Activated CD4-positive, alpha-beta memory T cell treated with anti-CD3 and anti-CD28 coated beads for 36 hours (primary cell): ENCODE data around the gene LY86. TPM values are rescaled to one million over a fixed set of nuclear protein-coding genes. Genes with fewer than 3 reads are reported as not detected.
A peak's percentile ranks its signal among the peaks of the same experiment; 100 is the strongest.

Experiments used
- CTCF ChIA-PET: fragments of 350-600 bp; sonication (Branson Sonifier 250); formaldehyde crosslinking; loops from one replicate; lab custom pipeline; 2021; ENCODE audit warnings: antibody characterized with exemption, inconsistent platforms; lab: Charles Lee
- POLR2A ChIA-PET: fragments of 350-600 bp; sonication (Branson Sonifier 250); formaldehyde crosslinking; loops from one replicate; lab custom pipeline; 2021; ENCODE audit warnings: antibody characterized with exemption; lab: Charles Lee
- DNase-seq: peaks from one replicate; pipeline ENCODE4 v3.0.0-alpha.2; 2020
- H3K27ac Mint-ChIP-seq: one replicate; pipeline ENCODE4 v1.8.0; 2021; ENCODE audit warnings: mixed read lengths
- H3K27me3 Mint-ChIP-seq: one replicate; pipeline ENCODE4 v1.8.0; 2021; ENCODE audit warnings: mixed read lengths
- H3K36me3 Mint-ChIP-seq: one replicate; pipeline ENCODE4 v1.8.0; 2021; ENCODE audit warnings: mixed read lengths
- H3K4me1 Mint-ChIP-seq: one replicate; pipeline ENCODE4 v1.8.0; 2021; ENCODE audit warnings: low read depth, mixed read lengths
- H3K4me3 Mint-ChIP-seq: one replicate; pipeline ENCODE4 v1.8.0; 2021; ENCODE audit warnings: mild to moderate bottlenecking, mixed read lengths
- H3K9me3 Mint-ChIP-seq: one replicate; pipeline ENCODE4 v1.8.0; 2021; ENCODE audit warnings: mixed read lengths
- intact Hi-C: fragments of 100-400 bp; cut with micrococcal nuclease; formaldehyde crosslinking; loops from one replicate; pipeline ENCODE4 v1.15.1; 2023
- total RNA-seq, 2 experiments: library from RNA; stranded (reverse); gene quantifications; one replicate each; pipeline ENCODE4 v1.2.3, GENCODE V29; 2021

The LY86 gene
- total RNA-seq, 2 experiments from 2014 or later: 0.24 to 0.64 TPM

DNA sequence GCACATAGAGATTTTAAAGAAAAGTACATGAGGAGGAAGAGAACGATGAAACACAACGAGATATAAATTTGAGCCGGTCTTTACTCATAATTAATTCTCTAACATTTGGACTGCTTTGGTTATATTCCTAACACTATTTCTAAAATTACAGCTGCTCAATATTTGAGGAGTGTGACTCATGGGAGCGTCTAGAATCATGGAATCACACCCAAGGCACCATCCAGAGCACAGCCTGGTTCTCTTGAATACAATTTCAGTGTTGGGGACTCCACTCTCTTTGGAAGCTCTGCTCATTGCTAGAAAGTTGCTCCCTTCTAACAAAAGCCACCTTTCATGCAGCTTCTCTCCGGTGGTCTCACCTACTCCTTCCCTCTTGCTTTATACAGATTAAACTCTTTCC lies 64.4 kb downstream of the LY86 start:
- Mint-ChIP-seq H3K9me3 (no peaks in the 10 kb centered on the region), H3K27ac (no peak overlapping the region), H3K4me1 (peaks cover 71% of the 10 kb centered on the region), H3K36me3 (peaks cover 2% of the 10 kb centered on the region), H3K27me3 (no peaks in the 10 kb centered on the region), H3K4me3 (no peak overlapping the region)
- DNase-seq: no peak
- intact Hi-C loops: no loop called here
- ChIA-PET CTCF (no interaction called here), POLR2A (no interaction called here)

DNA sequence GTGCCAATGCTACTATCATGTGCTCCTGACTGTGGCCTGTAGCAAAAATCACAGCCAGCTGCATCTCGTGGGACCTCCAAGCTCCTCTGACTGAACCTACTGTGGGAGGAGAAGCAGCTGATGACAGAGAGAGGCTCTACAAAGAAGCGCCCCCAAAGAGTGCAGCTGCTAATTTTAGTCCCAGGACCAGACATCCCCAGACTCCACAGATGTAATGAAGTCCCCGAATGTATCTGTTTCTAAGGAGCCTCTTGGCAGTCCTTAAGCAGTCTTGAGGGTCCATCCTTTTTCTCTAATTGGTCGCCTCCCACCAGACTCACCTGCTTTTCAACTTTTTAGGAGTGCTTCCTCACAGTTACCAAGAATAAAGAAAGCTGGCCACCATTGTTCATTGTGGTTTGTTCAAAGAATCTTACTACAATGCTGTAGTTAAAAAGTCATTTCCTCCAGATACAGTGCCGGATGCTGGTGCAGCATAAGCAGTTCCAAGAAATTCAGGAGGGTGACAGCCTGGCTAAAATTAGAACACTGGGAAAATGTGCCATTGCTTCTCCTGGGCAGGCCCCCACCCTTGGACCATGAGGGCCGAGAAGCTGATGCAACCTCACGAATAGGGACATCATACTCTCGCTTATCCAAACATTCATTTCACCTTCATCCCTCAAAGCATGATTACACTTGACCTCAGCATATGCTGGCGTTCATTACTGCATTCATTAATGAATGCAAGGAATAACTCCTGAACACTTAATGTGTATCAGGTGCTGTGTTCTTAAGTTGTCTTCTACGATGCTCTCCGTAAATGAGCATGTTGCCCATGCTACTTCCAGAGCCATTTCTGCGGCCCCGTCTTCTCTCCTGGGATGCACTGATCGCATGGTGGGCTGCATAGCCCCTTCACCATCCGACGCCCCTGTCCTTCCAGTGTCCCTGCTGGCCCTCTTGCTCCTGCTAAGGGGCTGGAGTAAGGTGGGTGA lies 66.4 kb downstream of the LY86 start:
- ChIA-PET CTCF (no interaction called here), POLR2A (no interaction called here)
- H3K4me1 Mint-ChIP-seq: peaks cover 76% of the 10 kb centered on the region

DNA sequence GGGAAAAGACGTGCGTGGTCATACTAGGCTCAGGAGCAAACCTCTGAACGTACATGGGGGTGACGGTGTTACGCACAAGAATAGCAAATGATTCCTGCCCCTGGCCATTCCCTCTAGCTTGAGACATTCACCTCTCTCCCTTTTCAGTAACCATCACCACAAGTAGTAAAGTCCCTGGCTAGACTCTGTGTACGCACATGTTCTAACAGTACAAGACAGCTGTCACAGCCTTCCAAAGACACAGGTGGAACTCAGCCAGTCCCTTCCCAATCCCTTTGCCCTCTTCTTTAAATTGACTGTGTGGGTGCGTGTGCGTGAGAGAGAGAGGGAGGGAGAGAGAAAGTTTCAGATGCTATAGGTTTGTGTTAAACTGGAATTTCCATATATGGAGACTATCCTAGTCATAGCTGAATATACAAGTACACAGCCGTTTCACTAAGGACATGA lies 67.3 kb downstream of the LY86 start:
- no peaks in the 10 kb centered on the region for H3K9me3 Mint-ChIP-seq
- peak; percentile 42 for DNase-seq

More for the DNA sequence above, 66.4 kb downstream of the LY86 start:
- H3K4me3 Mint-ChIP-seq: peak overlapping the region; percentile 47
- H3K27me3 Mint-ChIP-seq: no peaks in the 10 kb centered on the region
- peak overlapping the region; percentile 89 for H3K27ac Mint-ChIP-seq
- no peaks in the 10 kb centered on the region for H3K9me3 Mint-ChIP-seq
- intact Hi-C loops: loop anchor here (1.0 to 5.0 kb wide), 3 partner anchors 12 to 63 kb away; no protein-coding TSS in a partner anchor
- H3K36me3 Mint-ChIP-seq: peaks cover 2% of the 10 kb centered on the region
- peak; percentile 69 for DNase-seq

DNA sequence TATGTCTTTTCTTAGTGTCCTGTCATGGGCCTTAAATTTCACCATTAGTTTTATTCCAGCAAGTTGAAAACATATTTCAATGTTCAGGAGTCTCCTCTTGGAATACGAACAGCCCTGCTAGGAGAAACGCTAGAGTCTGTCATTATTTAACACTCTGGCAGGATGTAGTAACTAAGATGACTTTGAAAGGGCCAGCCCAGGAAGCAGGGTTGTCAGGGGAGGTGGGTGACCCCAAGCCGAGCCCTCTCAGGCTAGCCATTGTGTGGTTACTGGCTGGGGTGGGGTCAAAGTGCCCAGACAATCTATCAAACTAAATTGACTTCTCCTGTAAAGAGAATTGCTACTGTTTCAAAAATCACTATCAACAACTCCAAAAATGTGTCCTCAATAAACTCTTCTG lies 67.8 kb downstream of the LY86 start:
- intact Hi-C loops: loop anchor here (1.0 to 5.0 kb wide), 5 partner anchors 8 to 262 kb away; no protein-coding TSS in a partner anchor
- Mint-ChIP-seq H3K36me3 (peaks cover 2% of the 10 kb centered on the region), H3K27ac (peak overlapping the region; percentile 89), H3K4me1 (peaks cover 78% of the 10 kb centered on the region), H3K4me3 (no peak overlapping the region), H3K27me3 (no peaks in the 10 kb centered on the region), H3K9me3 (no peaks in the 10 kb centered on the region)
- POLR2A ChIA-PET: interaction anchor here (0.6 kb wide), 1 partner anchor 143 kb away, joined by 3 read pairs; no protein-coding TSS in a partner anchor
- CTCF ChIA-PET: no interaction called here
- DNase-seq: peak; percentile 31

More for the DNA sequence above, 67.3 kb downstream of the LY86 start:
- Mint-ChIP-seq H3K27ac (peak overlapping the region; percentile 89), H3K27me3 (no peaks in the 10 kb centered on the region), H3K4me1 (peaks cover 79% of the 10 kb centered on the region), H3K36me3 (peaks cover 2% of the 10 kb centered on the region), H3K4me3 (peak overlapping the region; percentile 48)
- CTCF ChIA-PET: no interaction called here
- POLR2A ChIA-PET: no interaction called here
- intact Hi-C loops: loop anchor here (1.0 to 5.0 kb wide), 7 partner anchors 8 to 262 kb away; no protein-coding TSS in a partner anchor

DNA sequence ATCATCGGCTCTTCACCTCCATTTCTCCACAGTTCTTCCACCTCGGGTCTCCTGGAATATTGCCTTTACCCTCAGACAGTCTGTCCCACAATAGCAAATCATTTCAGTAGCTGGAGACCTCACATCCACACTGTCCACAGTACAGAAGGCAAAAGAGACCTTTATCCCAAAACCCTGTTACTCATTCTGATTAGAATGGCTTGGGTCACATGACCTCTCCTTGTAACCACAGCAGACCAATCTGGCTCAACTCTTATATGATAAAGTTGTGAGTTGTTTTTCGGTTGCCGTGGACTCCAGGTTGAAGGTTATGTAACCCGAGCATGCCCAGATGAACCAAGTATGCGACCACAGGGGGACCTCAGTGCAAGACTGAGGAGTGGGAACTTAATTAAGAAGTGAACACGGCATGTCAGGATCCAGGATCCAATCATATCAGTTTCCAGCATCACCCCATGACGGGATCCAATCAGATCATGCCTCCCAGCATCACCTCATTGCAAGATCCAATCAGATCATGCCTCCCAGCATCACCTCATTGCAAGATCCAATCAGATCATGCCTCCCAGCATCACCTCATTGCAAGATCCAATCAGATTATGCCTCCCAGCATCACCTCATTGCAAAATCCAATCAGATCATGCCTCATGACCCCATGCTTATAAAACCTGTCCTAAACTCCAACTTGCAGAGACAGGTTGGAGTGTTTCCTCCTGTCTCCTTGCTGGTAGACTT lies 68.7 kb downstream of the LY86 start:
- peak; percentile 28 for DNase-seq
- ChIA-PET POLR2A (interaction anchor here (0.6 kb wide), 1 partner anchor 142 kb away, joined by 3 read pairs; no protein-coding TSS in a partner anchor), CTCF (no interaction called here)
- Mint-ChIP-seq H3K4me1 (peaks cover 74% of the 10 kb centered on the region), H3K27me3 (no peaks in the 10 kb centered on the region), H3K9me3 (no peaks in the 10 kb centered on the region), H3K4me3 (no peak overlapping the region), H3K36me3 (peaks cover 2% of the 10 kb centered on the region), H3K27ac (peak overlapping the region; percentile 89)
- intact Hi-C loops: loop anchor here (2.0 to 5.0 kb wide), 2 partner anchors 65 to 98 kb away; no protein-coding TSS in a partner anchor

DNA sequence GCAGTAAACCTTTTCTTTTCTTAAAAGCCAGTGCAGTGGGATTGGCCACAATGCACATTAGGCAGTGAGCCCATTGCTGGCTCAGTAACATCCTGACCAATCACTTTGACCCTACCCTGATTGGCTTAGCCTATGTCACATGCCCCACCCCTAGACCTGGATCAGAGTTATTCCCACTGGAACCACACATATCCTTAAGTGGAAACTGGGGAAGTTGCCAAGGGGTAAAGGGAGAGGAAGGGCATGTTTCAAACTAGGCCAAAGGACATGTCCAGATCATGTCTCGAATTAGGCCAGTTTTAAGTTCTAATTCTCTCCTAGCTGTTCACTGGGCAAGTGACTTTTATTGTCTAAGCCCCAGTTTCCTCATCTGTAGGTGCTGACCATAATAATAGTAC lies 69.3 kb downstream of the LY86 start:
- intact Hi-C loops: loop anchor here (2.0 to 5.0 kb wide), 2 partner anchors 66 to 99 kb away; no protein-coding TSS in a partner anchor
- H3K4me3 Mint-ChIP-seq: no peak overlapping the region
- no peaks in the 10 kb centered on the region for H3K9me3 Mint-ChIP-seq
- DNase-seq: no peak
- H3K4me1 Mint-ChIP-seq: peaks cover 70% of the 10 kb centered on the region
- CTCF ChIA-PET: no interaction called here
- peak overlapping the region; percentile 89 for H3K27ac Mint-ChIP-seq
- POLR2A ChIA-PET: no interaction called here
- H3K27me3 Mint-ChIP-seq: no peaks in the 10 kb centered on the region
- H3K36me3 Mint-ChIP-seq: peaks cover 2% of the 10 kb centered on the region

DNA sequence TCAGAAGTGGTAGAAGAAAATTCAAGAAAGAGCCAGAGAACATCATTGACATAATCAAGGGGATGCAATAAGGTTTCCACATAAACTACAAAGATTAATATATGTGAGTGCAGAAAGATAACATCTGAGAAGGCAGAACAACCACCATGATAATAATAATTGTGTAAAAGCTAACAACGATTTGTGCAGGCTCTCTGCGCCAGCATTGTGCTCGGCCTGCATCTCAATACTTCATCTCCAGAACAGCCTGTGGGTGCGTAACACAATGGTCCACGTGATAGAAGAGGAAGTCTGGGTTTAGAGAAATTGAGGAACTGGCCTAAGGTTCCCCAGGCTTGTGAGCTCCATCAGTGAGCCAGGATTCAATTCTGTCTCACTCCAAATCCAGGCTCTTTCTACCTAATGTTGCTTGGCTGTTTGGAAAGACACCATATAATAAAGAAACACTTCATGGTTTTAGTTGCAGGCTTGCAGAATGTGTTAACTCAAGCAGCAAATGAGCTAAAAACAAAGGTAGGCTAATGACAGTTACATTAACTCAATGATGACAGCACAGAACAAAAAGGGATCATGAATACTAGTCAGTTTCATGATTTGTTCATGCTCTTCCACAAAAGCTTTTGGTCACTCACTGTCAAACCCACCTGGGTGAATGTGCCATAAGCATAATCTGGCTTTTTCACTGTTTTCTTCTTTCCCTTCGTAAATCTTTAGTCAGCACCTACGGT lies 71.2 kb downstream of the LY86 start:
- H3K9me3 Mint-ChIP-seq: no peaks in the 10 kb centered on the region
- no peak overlapping the region for H3K4me3 Mint-ChIP-seq
- intact Hi-C loops: loop anchor here (5.0 kb wide), 1 partner anchor 67 kb away; no protein-coding TSS in a partner anchor
- peaks cover 2% of the 10 kb centered on the region for H3K27me3 Mint-ChIP-seq
- peaks cover 54% of the 10 kb centered on the region for H3K4me1 Mint-ChIP-seq
- CTCF ChIA-PET: interaction anchor here (0.7 to 1.6 kb wide), 4 partner anchors 15 to 930 kb away, joined by 3 to 5 read pairs (median 3); no protein-coding TSS in a partner anchor
- peak overlapping the region; percentile 89 for H3K27ac Mint-ChIP-seq
- no peak for DNase-seq
- POLR2A ChIA-PET: interaction anchor here (0.9 kb wide), 1 partner anchor 603 kb away, joined by 4 read pairs; no protein-coding TSS in a partner anchor
- H3K36me3 Mint-ChIP-seq: peaks cover 2% of the 10 kb centered on the region

DNA sequence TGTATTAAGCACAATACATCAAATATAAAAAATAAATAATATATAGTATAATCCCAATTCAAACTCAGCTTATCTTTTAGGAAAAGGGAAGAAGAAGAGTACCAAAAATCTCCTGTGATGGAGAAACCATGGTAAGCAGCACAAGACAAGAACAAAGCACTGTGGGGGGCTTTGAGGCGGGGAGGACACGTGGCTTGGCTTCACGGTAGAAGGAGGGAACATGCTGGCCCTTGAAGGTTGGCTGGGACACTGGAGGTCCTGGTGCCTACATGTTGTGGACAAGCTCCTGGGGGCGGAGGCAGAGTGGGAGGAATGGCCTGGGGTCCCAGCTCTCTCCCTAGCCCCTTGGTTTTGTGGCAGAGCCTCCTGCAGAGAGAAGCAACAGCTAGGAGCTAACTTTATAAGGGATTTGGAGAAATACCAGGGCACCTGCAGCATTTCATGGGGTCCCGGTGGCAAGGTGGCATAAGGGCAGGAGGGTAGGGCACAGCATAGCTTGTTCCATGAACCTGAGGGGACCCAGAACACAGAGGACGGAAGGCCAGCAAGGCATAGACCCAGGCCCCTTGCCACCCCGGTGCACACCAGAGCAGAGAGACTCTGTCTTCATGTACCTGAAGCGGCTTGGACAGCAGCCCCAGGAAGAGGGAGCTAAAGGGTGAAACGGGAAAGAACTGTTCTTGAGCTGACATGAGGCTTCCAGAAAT lies 72.0 kb downstream of the LY86 start:
- Mint-ChIP-seq H3K36me3 (peaks cover 2% of the 10 kb centered on the region), H3K9me3 (no peaks in the 10 kb centered on the region), H3K4me1 (peaks cover 46% of the 10 kb centered on the region), H3K4me3 (no peak overlapping the region), H3K27ac (no peak overlapping the region), H3K27me3 (peaks cover 2% of the 10 kb centered on the region)
- intact Hi-C loops: no loop called here
- DNase-seq: no peak
- POLR2A ChIA-PET: no interaction called here
- CTCF ChIA-PET: interaction anchor here (0.7 to 1.8 kb wide), 4 partner anchors 14 to 929 kb away, joined by 3 to 5 read pairs (median 4); no protein-coding TSS in a partner anchor

DNA sequence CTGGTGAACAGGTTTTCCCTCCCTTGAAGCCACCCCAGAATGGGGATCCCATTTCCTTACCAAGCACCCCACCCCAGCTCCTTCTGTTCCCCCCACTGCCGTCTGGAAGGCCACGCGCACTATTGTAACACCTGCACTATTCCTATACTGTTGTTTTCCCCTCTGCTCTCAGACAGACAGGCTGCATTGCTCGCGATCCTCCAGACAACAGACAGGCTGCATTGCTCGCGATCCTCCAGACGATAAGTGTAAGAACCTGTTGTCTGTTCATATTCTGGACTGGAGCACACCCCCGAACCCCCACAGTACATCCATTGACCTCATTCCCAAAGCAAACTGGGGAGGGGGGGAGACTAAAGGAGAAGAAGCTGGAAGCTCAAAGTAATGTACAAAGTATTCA lies 72.7 kb downstream of the LY86 start:
- Mint-ChIP-seq H3K27ac (no peak overlapping the region), H3K27me3 (peaks cover 2% of the 10 kb centered on the region), H3K4me3 (no peak overlapping the region), H3K4me1 (peaks cover 39% of the 10 kb centered on the region), H3K36me3 (peaks cover 2% of the 10 kb centered on the region), H3K9me3 (no peaks in the 10 kb centered on the region)
- ChIA-PET CTCF (interaction anchor here (1.8 kb wide), 1 partner anchor 35 kb away, joined by 4 read pairs; no protein-coding TSS in a partner anchor), POLR2A (no interaction called here)
- no peak for DNase-seq
- intact Hi-C loops: no loop called here

DNA sequence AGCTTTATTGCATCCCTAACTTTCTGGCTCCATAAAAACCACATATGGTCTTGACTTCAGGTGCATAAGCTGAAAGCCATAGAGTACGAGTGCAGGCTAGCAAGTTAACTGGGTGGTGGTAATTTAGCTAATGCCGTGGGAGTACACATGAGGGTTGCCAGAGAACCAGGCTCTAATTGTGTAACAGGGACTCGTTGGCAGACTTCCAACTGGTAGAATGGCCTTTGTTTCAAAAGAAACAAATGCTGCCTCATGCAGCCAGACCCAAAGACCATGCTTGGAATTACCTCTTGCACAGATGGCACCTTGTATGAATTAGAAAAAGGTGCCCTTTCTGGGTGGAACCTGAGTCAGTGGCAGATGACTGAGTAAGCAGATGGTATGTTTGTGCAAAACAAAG lies 73.2 kb downstream of the LY86 start:
- POLR2A ChIA-PET: no interaction called here
- no peaks in the 10 kb centered on the region for H3K9me3 Mint-ChIP-seq
- H3K27ac Mint-ChIP-seq: no peak overlapping the region
- peaks cover 3% of the 10 kb centered on the region for H3K27me3 Mint-ChIP-seq
- CTCF ChIA-PET: interaction anchor here (1.8 kb wide), 1 partner anchor 34 kb away, joined by 4 read pairs; no protein-coding TSS in a partner anchor
- H3K4me1 Mint-ChIP-seq: peaks cover 34% of the 10 kb centered on the region
- no peak for DNase-seq
- H3K4me3 Mint-ChIP-seq: no peak overlapping the region
- peaks cover 2% of the 10 kb centered on the region for H3K36me3 Mint-ChIP-seq
- intact Hi-C loops: no loop called here
